Superior temporal gyrus (tissue), 1 donor: Measurements from ENCODE around the gene DNAJC5.

Experiments
- DNase-seq: peaks from one replicate; pipeline ENCODE4 v3.0.0-alpha.2; 2016; ENCODE audit errors: extremely low spot score

The DNAJC5 gene

DNA sequence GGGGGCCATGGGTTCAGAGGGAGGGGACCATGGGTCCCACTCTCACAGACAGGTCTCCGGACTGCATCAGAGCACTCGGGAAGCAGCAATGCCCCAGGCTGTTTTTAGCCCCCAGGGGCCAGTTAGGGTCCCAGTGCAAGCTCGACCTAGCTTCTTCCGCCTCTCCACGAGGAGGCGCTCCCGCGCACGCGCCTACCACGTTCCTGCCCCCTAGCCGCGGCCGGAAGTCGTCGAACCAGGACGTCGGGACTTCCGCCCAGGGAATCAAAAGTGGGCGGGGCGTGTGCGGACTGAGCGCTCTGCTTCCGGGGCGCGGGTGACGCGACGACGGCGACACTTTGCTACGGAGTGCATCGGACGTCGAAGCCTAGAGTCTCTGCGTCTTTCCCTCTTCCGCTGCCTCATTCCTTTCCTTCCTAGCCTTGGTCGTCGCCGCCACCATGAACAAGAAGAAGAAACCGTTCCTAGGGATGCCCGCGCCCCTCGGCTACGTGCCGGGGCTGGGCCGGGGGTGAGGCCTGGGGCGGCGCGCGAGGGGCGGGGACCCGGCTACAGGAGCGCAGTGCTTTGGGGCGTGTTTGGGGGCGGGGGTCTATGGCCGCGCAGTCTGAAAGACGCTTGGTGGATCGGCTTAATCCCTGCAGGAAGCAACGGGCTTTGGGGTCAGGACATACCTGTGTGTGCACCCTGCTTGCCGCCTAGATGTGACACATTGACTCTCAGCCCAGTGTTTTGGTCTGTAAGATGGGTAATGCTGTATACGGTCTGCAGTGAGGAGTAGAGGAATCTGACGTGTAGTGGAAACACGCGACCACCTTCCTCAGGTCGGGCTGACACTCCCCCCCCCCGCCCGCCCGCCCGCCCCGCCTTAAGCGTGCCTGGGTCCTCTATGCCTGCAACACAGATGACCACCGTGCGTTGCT, 86.1 kb downstream of the DNAJC5 start, which contains the start of gene PRPF6:
PRPF6 (plus strand) TSS at position 327 of the 923 bp plus-strand sequence; CDS start at position 441, 114 bp downstream.
- DNase-seq = peak; percentile 97

DNA sequence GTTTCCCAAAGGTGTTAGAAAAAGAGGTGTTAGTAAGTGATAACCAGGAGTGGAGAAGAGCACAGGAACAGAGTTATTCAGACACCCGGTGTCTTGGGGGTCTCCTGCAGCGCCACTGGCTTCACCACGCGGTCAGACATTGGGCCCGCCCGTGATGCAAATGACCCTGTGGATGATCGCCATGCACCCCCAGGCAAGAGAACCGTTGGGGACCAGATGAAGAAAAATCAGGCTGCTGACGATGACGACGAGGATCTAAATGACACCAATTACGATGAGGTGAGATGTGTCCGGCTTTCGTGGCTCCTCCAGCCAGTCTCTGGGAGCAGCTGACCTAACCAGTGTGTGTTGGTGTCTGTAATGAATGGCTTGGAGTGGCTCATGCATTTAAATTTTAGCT, 88.0 kb downstream of the DNAJC5 start:
- DNase-seq = no peak
